Colonic mucosa (tissue), 4 donors: ENCODE data around the gene TRIML2. TPM values are rescaled to one million over a fixed set of nuclear protein-coding genes. Genes with fewer than 3 reads are reported as not detected.

Source experiments
- DNase-seq: peaks from one replicate; pipeline ENCODE4 v3.0.0-alpha.2; 2020
- H3K27ac ChIP-seq: fragments of 200-600 bp; one replicate; pipeline ENCODE4 v1.8.0; 2021
- H3K27me3 ChIP-seq: fragments of 200-600 bp; one replicate; pipeline ENCODE4 v1.8.0; 2021
- H3K36me3 ChIP-seq: fragments of 200-600 bp; one replicate; pipeline ENCODE4 v1.8.0; 2021
- H3K4me1 ChIP-seq: fragments of 200-600 bp; one replicate; pipeline ENCODE4 v1.8.0; 2021; ENCODE audit warnings: mild to moderate bottlenecking
- H3K4me3 ChIP-seq: fragments of 200-600 bp; one replicate; pipeline ENCODE4 v1.8.0; 2021
- H3K9ac ChIP-seq, 2 donors: one replicate each; pipeline ENCODE4 v1.7.0; 2013; ENCODE audit warnings: control low read depth in 2 of 2, low read depth in 2 of 2, low read length in 2 of 2
- H3K9me3 ChIP-seq: fragments of 200-600 bp; one replicate; pipeline ENCODE4 v1.8.0; 2021
- CTCF ChIP-seq: fragments of 200-600 bp; IDR thresholded peaks from one replicate; pipeline ENCODE4 v1.8.0; 2022; ENCODE audit warnings: antibody characterized with exemption, mild to moderate bottlenecking
- intact Hi-C: fragments of 100-400 bp; cut with DNase I; formaldehyde crosslinking; loops from one replicate; pipeline ENCODE4 v1.14.1; 2022
- total RNA-seq, 2 donors: library from RNA; stranded (reverse); fragmentation: NEBNext Ultra II Directional in 1 of 2; extraction: Animal tissue kit (Norgen Biotek cat#: 25700) in 1 of 2; gene quantifications; one replicate each; pipeline ENCODE4 v1.2.1, GENCODE V29; 2021
- donor health status: healthy.
- donor health status: DM: no; HTN: no; CAD: no.
- donor health status: DM: no; HTN: no; CAD: no.

TRIML2 gene
- total RNA-seq, 2 donors from 2014 or later = 0.20 TPM; not detected in 1

- H3K27me3 ChIP-seq = no peaks in the 10 kb centered on the region
- DNase-seq = no peak
- no peak overlapping the region for H3K4me3 ChIP-seq
- TF ChIP-seq CTCF = no peak
- intact Hi-C loops = no loop called here
- no peaks in the 10 kb centered on the region for H3K9me3 ChIP-seq
- H3K4me1 ChIP-seq = no peaks in the 10 kb centered on the region
- no peak overlapping the region for H3K27ac ChIP-seq
- no peaks in the 10 kb centered on the region for H3K36me3 ChIP-seq
- no peak overlapping the region for H3K9ac ChIP-seq
Measured at GRCh38 chr4:188132232-188132631, 22.8 kb upstream of the TRIML2 start.

DNA sequence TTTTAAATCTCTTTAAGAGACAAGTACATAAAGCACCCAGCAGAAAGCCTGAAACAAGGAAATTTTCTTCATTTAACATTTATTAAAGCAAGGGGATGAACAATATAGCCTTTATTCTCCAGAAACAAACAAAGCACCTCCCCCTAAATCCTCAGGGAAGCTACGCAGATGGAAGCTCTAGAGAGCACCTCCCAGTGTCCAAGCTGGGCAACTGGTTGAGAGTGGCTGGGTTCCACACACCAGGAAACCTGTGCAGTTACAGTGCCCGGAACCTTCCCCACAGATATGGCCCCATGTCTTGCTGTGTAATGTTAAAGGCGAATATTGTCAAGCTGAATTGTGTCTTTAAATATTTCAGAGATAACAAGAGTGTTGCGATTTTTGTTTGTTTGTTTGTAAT lies 21.0 kb upstream of the TRIML2 start:
- no peak for DNase-seq
- no peaks in the 10 kb centered on the region for H3K27me3 ChIP-seq
- H3K27ac ChIP-seq = no peak overlapping the region
- no peak overlapping the region for H3K4me3 ChIP-seq
- no peak overlapping the region for H3K9ac ChIP-seq
- intact Hi-C loops = no loop called here
- no peaks in the 10 kb centered on the region for H3K9me3 ChIP-seq
- no peaks in the 10 kb centered on the region for H3K4me1 ChIP-seq
- no peak for TF ChIP-seq CTCF
- H3K36me3 ChIP-seq = no peaks in the 10 kb centered on the region

- TF ChIP-seq CTCF = no peak
Measured at GRCh38 chr4:188127214-188127874, 17.9 kb upstream of the TRIML2 start.

DNA sequence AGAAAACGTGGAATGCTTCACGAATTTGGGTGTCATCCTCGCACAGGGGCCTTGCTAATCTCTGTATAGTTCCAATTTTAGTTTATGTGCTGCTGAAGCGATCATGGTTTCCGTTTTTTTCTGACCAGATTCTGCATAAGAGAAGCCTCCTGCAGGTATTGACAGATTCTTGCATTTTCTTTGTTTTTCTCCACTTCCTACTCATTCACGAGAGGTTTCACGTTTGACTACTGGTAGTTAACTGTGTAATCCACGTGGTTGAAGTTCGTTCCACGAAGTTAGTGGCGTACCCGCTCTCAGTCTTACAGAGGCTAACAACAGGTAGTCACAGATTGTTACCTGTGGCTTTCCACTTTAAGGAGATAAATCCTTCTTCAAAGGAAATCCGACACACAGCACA lies 12.1 kb upstream of the TRIML2 start:
- no peaks in the 10 kb centered on the region for H3K36me3 ChIP-seq
- no peak for TF ChIP-seq CTCF
- H3K4me3 ChIP-seq = no peak overlapping the region
- H3K9ac ChIP-seq = no peak overlapping the region
- H3K9me3 ChIP-seq = no peaks in the 10 kb centered on the region
- H3K27ac ChIP-seq = no peak overlapping the region
- H3K27me3 ChIP-seq = no peaks in the 10 kb centered on the region
- intact Hi-C loops = no loop called here
- no peak for DNase-seq
- no peaks in the 10 kb centered on the region for H3K4me1 ChIP-seq

More at GRCh38 chr4:188127214-188127874, 17.9 kb upstream of the TRIML2 start:
- DNase-seq = no peak
- intact Hi-C loops = no loop called here
- Histone ChIP-seq H3K27me3 (no peaks in the 10 kb centered on the region), H3K36me3 (no peaks in the 10 kb centered on the region), H3K4me3 (no peak overlapping the region), H3K4me1 (no peaks in the 10 kb centered on the region), H3K9ac (no peak overlapping the region), H3K27ac (no peak overlapping the region), H3K9me3 (no peaks in the 10 kb centered on the region)

DNA sequence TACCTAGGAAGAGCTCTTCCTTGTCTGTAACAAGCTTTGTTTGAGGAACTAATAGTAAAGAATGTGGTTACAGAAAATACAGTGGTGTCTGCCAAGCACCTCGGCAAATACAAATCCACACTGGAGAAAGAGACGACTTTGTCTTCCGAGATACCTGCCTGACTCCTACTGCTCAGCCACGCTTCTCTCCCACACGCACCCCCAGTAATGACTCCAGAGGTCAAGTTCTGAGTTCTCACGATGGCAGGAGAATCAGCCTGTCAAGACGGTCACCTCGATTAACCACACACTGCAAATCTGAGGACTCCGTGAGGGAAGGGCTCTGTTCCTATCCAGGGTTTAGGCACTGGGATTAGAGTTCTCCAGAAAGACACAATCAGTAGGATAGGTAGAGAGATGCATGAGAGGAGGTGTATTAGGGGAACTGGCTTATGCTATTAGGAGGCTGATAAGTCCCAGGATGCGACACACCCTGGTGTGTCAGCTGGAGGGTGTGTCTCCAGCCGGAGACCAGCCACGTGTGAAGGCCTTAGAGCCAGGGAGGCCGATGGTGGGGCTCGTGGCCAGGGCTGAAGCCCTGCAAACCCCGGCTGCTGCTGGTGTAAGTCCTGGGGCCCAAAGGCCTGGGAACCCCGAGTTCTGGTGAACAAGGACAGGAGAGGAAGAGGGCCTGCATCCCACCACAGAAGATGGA lies 8.4 kb upstream of the TRIML2 start:
- Histone ChIP-seq H3K4me3 (no peak overlapping the region), H3K36me3 (no peaks in the 10 kb centered on the region), H3K9me3 (no peaks in the 10 kb centered on the region), H3K4me1 (no peaks in the 10 kb centered on the region), H3K9ac (no peak overlapping the region), H3K27me3 (no peaks in the 10 kb centered on the region), H3K27ac (no peak overlapping the region)
- TF ChIP-seq CTCF = no peak
- intact Hi-C loops = no loop called here
- no peak for DNase-seq
